A673 (cell line): ENCODE results near the gene CFAP58.

Experiments used
- CTCF ChIP-seq: fragments of 300-800, 200-600 bp; sonication (generic); conservative IDR thresholded peaks from 2 replicates; pipeline ENCODE4 v1.5.1; 2017; ENCODE audit warnings: low read depth, mild to moderate bottlenecking, antibody characterized with exemption, low read length, moderate library complexity, mixed read lengths
- EZH2 ChIP-seq: fragments of 200-600 bp; sonication (generic); IDR thresholded peaks from 2 replicates; pipeline ENCODE4 v1.6.1; 2017; ENCODE audit warnings: borderline replicate concordance, low read depth, mild to moderate bottlenecking, mixed read lengths, antibody characterized with exemption, low read length; ENCODE audit not compliant: poor library complexity, severe bottlenecking

- no peak for TF ChIP-seq EZH2
- TF ChIP-seq CTCF: no peak
Observed at GRCh38 chr10:104344219-104344618, 9.4 kb upstream of the CFAP58 start.
